ENCODE results near the gene ATP7B. TPM values are rescaled to one million over a fixed set of nuclear protein-coding genes. Genes with fewer than 3 reads are reported as not detected.
"Not testable (repeated sequence)": the region's sequence is repeated elsewhere in the genome, so short reads cannot be mapped to it uniquely, and the experiment has no call there.

ATP7B gene
- 3.4 and 6.5 TPM in 2 replicates for total RNA-seq

- DNase-seq (ENCODE audit: low read depth, low spot score): no peak
Measured at GRCh38 chr13:52010890-52011631, at the start of gene ATP7B. Gene ATP7B, minus strand, starts transcription at chr13:52011450. Its CDS starts 113 bp downstream, at chr13:52011337.

GRCh38 chr13:52053460-52053859, 42.2 kb upstream of the ATP7B start:
- no peak for DNase-seq (ENCODE audit: low read depth, low spot score)

DNA sequence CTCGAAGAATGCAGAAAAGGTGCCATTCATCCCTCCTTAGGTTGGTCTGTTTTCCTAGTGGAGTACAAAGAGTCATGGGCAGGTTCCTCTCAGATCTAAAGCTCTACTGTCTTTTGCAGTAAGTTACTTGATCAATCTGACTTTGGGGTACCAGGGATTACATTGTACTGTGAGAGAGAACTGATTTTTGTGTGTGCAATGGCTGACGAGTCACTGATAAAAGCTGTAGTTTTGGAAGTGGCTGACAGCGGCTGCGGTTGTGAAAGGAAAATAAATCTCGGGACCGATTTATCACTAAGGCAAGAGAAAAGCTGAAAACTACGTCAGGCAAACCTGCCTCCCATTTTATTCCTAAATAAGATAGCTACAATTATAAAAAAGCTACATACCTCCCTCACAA, 40.1 kb upstream of the ATP7B start:
- DNase-seq (ENCODE audit: low read depth, low spot score): no peak

DNA sequence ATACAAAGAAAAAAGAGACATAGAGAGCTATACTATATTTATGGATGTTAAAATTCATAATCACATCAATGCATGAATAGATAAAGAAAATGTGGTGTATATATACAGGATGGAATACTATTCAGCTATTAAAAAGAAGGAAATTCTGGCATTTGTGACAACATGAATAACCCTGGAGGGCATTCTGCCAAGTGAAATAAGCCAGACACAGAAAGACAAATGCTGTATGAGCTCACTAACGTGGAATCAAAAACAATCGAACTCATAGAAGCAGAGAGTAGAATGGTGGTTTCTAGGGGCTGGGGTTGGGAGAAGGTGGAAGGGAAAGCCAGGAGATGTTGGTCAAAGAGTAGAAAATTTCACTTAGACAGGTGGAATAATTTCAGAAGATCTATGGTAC, 37.3 kb upstream of the ATP7B start:
- DNase-seq (ENCODE audit: low read depth, low spot score): no peak

GRCh38 chr13:52047463-52047862, 36.2 kb upstream of the ATP7B start:
- DNase-seq (ENCODE audit: low read depth, low spot score): no peak

- no peak for DNase-seq (ENCODE audit: low read depth, low spot score)
Measured at GRCh38 chr13:52043675-52044074, 32.4 kb upstream of the ATP7B start.

GRCh38 chr13:52036037-52036436, 24.8 kb upstream of the ATP7B start:
- DNase-seq (ENCODE audit: low read depth, low spot score): no peak

GRCh38 chr13:52034616-52035226, 23.5 kb upstream of the ATP7B start:
- no peak for DNase-seq (ENCODE audit: low read depth, low spot score)

DNA sequence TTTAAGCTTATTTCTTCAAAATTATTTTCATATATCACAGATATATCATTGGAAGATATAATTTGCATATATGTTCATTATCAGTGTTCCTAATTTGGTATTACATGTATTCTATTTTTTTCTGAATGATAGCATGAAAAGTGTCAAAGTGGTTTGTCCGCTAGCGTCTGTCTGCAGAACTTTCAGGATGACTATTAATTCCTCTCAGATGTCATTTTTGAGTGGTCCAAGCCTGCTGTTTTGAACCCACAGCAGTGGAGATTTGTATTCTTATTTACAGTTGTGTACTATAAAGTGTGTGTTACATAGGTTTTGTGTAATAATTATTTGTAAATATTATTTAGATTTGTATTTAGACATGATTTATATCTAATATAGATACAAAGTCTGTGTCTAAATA, 21.8 kb upstream of the ATP7B start:
- DNase-seq (ENCODE audit: low read depth, low spot score): no peak

- not testable (repeated sequence) for DNase-seq (ENCODE audit: low read depth, low spot score)
Measured at GRCh38 chr13:52030401-52030800, 19.2 kb upstream of the ATP7B start.

- no peak for DNase-seq (ENCODE audit: low read depth, low spot score)
Measured at GRCh38 chr13:52029569-52029968, 18.3 kb upstream of the ATP7B start.

DNA sequence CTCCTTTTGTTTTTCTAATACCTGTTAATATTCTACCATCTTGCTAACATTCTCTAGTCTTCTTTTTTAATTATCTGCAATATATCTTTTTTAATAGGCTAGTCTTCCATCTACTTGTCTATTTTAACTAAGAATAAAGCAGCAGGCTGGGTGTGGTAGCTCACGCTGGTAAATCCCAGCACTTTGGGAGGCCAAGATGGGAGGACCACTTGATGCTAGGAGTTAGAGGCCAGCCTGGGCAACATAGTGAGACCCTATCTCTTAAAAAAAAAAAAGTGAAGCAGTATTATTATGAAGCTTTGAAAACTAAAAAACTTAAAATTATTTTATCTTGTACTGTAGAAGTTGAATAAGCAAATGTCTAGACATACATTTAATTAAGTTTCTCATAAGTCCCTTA, 16.6 kb upstream of the ATP7B start:
- DNase-seq (ENCODE audit: low read depth, low spot score): no peak

DNA sequence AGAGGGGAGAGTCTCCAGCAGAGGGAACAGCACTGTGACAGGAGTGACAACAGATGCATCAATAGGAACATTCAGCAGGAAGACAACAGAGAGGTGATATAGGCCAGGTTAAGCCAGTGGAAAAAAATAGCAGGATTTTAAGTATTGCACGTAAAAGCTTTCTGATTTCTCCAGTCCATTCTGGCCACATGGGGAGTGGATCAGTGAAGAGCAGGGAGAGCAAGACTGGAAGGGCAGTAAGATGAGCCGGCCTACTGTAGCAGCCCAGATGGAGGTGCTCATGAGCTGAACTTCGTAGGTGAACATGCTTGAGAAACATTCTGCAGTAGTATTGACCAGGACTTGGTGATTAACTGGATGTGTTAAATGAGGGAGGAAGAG, 15.0 kb upstream of the ATP7B start:
- DNase-seq (ENCODE audit: low read depth, low spot score): no peak

DNA sequence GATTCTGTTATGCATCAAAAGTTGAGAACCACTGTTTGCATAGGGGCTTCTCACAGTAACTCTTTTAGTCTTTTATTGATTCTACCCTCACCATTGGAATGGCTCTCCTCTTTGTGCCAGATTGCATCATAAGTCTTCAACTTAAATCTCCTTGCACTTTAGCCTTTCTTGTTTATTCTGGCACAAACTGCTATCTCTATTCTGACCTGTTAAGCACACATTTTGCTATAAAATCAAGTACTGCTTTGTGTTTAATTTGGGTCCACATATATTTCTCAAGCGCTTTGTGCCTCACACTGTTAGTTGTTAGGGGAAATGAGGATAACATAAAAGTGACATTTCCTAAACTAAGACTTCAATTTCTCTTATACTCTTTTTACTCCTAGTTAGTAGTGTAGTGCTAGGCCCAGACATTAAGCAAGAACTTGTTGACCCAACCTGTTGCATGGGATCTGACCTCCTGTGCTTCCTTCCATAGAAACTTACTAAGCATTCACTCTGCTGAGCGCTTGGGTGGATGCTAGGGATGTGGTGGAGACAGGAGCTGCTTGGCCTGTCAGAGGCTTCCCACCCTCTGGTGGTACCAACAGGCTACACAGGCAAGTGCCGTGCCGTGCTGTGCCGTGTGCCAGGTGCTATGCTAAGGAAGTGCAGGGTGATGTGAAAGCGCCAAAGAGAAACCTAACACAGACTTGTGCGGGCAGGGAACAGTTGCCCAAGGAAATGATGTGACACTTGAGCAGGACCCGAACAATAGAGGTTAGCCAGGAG, 14.4 kb upstream of the ATP7B start:
- no peak for DNase-seq (ENCODE audit: low read depth, low spot score)

DNA sequence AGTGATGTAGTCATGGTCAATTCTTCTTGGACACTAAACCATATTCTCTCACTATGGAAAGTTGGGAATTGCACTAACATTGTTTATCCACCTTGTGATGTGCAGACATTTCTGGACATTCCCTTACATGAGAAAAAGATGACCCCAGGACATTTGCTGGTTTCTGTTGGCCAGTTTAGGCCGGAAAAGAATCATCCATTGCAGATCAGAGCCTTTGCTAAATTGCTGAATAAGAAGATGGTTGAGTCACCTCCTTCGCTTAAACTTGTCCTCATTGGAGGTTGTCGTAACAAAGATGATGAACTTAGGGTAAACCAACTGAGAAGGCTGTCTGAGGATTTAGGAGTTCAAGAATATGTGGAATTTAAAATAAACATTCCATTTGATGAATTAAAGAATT, 13.2 kb upstream of the ATP7B start, which contains the start of gene UTP14C:
UTP14C (plus strand) TSS at position 211 of the 400 bp plus-strand sequence. CDS start 4,114 bp downstream, outside the sequence.
- no peak for DNase-seq (ENCODE audit: low read depth, low spot score)

DNA sequence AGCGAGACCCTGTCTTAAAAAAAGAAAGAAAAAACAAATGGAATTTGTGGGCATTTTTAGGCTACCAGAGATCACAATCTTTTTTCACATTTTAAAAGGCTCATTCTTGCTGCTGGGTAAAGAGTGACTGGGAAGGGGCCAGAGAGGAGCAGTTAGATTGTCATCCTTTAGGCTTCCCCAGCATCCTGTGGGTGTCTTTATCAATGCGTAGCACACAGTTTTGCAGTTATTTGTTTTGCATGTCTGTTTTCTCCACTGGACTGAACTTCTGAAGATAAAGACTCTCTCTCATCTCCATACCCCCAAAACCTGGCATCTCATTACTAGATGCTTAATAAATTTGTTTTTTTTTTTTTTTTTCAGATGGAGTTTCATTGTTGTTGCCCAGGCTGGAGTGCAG, 11.1 kb upstream of the ATP7B start:
- DNase-seq (ENCODE audit: low read depth, low spot score): no peak

DNA sequence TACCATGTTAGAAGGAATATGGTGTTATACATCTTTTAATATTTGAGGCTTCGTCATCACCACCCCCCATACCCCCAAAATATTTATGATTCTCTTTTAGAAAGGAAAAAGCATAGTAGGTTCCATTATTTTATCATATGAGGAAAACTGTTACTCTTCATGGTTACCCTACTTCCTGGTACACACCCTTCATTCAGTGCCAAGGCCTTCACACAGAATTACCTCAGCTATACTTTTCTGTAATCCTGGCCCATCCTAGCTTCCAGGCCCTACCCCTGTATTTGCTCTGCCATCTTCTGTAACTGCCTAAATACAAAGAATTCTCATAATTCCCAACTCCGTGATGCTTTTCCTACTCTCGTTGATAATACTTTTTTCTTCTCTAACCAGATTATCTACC, 8.9 kb upstream of the ATP7B start:
- no peak for DNase-seq (ENCODE audit: low read depth, low spot score)

- DNase-seq (ENCODE audit: low read depth, low spot score): no peak
Measured at GRCh38 chr13:52016296-52016695, 5.0 kb upstream of the ATP7B start.

DNA sequence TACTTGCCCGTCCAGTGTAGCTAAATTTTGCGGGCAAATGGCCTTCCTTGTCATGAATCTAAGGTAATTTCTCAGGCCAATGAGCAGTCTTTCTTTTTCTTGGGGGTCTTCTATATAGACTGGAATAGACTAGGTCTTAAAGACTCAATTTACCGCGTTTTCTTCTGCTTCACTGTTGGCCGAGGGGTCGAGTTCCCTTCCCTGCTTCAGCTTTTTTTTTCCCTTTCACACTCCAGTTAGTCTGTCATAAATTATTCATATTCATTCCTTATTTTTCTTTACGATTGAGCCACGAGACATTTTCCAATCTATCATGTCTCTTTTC, 1.2 kb upstream of the ATP7B start:
- no peak for DNase-seq (ENCODE audit: low read depth, low spot score)

DNA sequence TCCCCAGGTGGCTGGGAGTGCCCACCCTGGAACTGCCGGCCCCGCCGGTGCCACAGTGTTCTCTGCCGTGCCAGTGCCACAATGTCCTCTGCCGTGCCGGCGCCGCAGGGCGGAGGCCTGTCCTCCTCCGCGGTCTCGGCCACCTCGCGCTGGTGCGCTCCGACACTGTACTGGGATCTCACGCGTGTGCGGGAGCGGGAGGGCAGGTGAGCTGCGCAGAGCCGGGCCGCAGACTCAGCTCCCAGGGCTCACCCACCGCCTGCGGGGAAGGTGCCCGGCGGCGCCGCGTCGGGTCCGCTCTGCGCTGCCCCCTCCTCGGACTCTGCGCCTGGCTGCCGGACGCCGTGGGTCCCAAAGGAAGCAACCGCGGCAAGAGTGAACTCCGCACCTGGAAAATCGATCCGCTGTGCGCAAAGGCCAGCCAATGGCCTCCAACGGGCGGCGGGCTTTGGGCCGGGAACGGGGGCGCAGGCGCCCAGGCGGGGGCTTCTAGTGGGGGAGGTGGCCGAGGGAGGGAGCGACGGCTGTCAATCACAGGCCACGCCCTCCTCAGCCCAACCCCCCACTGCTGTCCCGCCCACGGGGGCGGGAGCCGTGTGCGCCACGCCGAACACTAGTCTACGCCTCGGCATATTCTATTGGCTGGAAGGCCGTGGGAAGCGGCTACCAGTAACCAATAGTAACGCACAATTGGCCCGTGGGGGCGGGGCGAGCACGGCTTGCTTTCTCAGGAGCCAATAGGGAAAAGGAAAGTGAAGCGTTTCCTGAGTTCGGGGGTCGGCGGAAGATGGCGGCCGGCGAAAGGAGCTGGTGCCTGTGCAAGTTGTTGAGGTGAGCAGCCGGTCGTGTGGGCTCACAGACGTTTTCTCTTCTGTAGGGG, 622 bp upstream of the ATP7B start, which contains the start of gene ALG11:
ALG11 (plus strand) TSS at position 767 of the 880 bp plus-strand sequence; CDS start at position 788, 21 bp downstream.
- DNase-seq (ENCODE audit: low read depth, low spot score): peak; percentile 92

- DNase-seq (ENCODE audit: low read depth, low spot score): no peak
Measured at GRCh38 chr13:52009946-52010345, 1.3 kb downstream of the ATP7B start.
